Gastrocnemius medialis (tissue), 4 donors: ENCODE data around the gene HSPA8.

Experiments
- CTCF ChIP-seq, 5 experiments: fragments of 450-650 bp in 3 of 5; fragments of 200-600 bp in 2 of 5; sonication (generic) in 2 of 5; IDR thresholded peaks in 4 of 5; conservative IDR thresholded peaks in 1 of 5; 1 replicate in 4 of 5; 2 replicates in 1 of 5; pipeline ENCODE4 v1.5.1; 2016 to 2019; ENCODE audit warnings: antibody characterized with exemption in 5 of 5, mild to moderate bottlenecking in 3 of 5, moderate library complexity in 3 of 5
- POLR2A ChIP-seq, 2 donors: fragments of 450-650 bp; IDR thresholded peaks; one replicate each; pipeline ENCODE4 v1.6.1; 2017; ENCODE audit warnings: antibody characterized with exemption in 2 of 2, mild to moderate bottlenecking in 2 of 2, moderate library complexity in 2 of 2

GRCh38 chr11:123051146-123051545 is 10.8 kb downstream of the HSPA8 start:
- no peak for TF ChIP-seq POLR2A (IDR thresholded peaks at IDR 0.05)
- no peak for TF ChIP-seq CTCF (IDR thresholded peaks at IDR 0.05 in 4 of 5, conservative IDR thresholded peaks at IDR 0.05 in 1 of 5)
